Activated CD4-positive, alpha-beta T cell treated with anti-CD3 and anti-CD28 coated beads, Interleukin-2, amount 10 ng/mL, durations not matched to agents 24 days and 14 days (primary cell): ENCODE data around the gene XYLB. TPM values are rescaled to one million over a fixed set of nuclear protein-coding genes. Genes with fewer than 3 reads are reported as not detected.

Experiments used
- DNase-seq: peaks from one replicate; pipeline ENCODE4 v3.0.0; 2022
- H3K27ac Mint-ChIP-seq: one replicate; pipeline ENCODE4 v1.8.0; 2022; ENCODE audit warnings: mild to moderate bottlenecking, mixed read lengths
- H3K27me3 Mint-ChIP-seq: one replicate; pipeline ENCODE4 v1.8.0; 2022; ENCODE audit warnings: mixed read lengths
- H3K36me3 Mint-ChIP-seq: one replicate; pipeline ENCODE4 v1.8.0; 2022; ENCODE audit warnings: low read depth, mild to moderate bottlenecking, mixed read lengths
- H3K4me1 Mint-ChIP-seq: one replicate; pipeline ENCODE4 v1.8.0; 2021; ENCODE audit warnings: mixed read lengths
- H3K4me3 Mint-ChIP-seq: one replicate; pipeline ENCODE4 v1.8.0; 2022; ENCODE audit warnings: mild to moderate bottlenecking, moderate library complexity, mixed read lengths
- H3K9me3 Mint-ChIP-seq: one replicate; pipeline ENCODE4 v1.8.0; 2021; ENCODE audit warnings: mixed read lengths
- intact Hi-C: fragments of 100-400 bp; cut with micrococcal nuclease; formaldehyde crosslinking; loops from one replicate; pipeline ENCODE4 v1.15.1; 2023
- total RNA-seq: library from RNA; stranded (reverse); gene quantifications from 2 replicates; pipeline ENCODE4 v1.2.3, GENCODE V29; 2022

The XYLB gene
- total RNA-seq, 1 donor from 2014 or later, result 11.6 TPM

- H3K9me3 Mint-ChIP-seq, result no peaks in the 10 kb centered on the region
- DNase-seq, result no peak
- intact Hi-C loops, result no loop called here
- H3K4me1 Mint-ChIP-seq, result peaks cover 9% of the 10 kb centered on the region
- no peak overlapping the region for H3K4me3 Mint-ChIP-seq
- H3K27me3 Mint-ChIP-seq, result no peaks in the 10 kb centered on the region
- H3K27ac Mint-ChIP-seq, result no peak overlapping the region
- H3K36me3 Mint-ChIP-seq, result peaks cover 17% of the 10 kb centered on the region
These were observed 14.9 kb downstream of the XYLB start for GRCh38 chr3:38361496-38361895.

GRCh38 chr3:38362825-38363224, 16.2 kb downstream of the XYLB start:
- intact Hi-C loops, result no loop called here
- DNase-seq, result no peak
- H3K27me3 Mint-ChIP-seq, result no peaks in the 10 kb centered on the region
- peaks cover 9% of the 10 kb centered on the region for H3K4me1 Mint-ChIP-seq
- peaks cover 13% of the 10 kb centered on the region for H3K36me3 Mint-ChIP-seq
- no peaks in the 10 kb centered on the region for H3K9me3 Mint-ChIP-seq
- no peak overlapping the region for H3K27ac Mint-ChIP-seq
- H3K4me3 Mint-ChIP-seq, result no peak overlapping the region

- intact Hi-C loops, result no loop called here
- no peak for DNase-seq
- no peak overlapping the region for H3K27ac Mint-ChIP-seq
- H3K9me3 Mint-ChIP-seq, result peaks cover 4% of the 10 kb centered on the region
- peaks cover 21% of the 10 kb centered on the region for H3K36me3 Mint-ChIP-seq
- no peaks in the 10 kb centered on the region for H3K27me3 Mint-ChIP-seq
- no peak overlapping the region for H3K4me3 Mint-ChIP-seq
- H3K4me1 Mint-ChIP-seq, result peaks cover 9% of the 10 kb centered on the region
These were observed 18.3 kb downstream of the XYLB start for GRCh38 chr3:38364721-38365400.

- Mint-ChIP-seq H3K4me3 (no peak overlapping the region), H3K9me3 (peaks cover 4% of the 10 kb centered on the region), H3K4me1 (peaks cover 9% of the 10 kb centered on the region), H3K27me3 (no peaks in the 10 kb centered on the region), H3K27ac (no peak overlapping the region), H3K36me3 (peaks cover 23% of the 10 kb centered on the region)
- no peak for DNase-seq
- intact Hi-C loops, result no loop called here
These were observed 19.0 kb downstream of the XYLB start for GRCh38 chr3:38365469-38366062.

GRCh38 chr3:38366082-38366481, 19.5 kb downstream of the XYLB start:
- Mint-ChIP-seq H3K9me3 (peaks cover 4% of the 10 kb centered on the region), H3K27ac (no peak overlapping the region), H3K36me3 (peaks cover 26% of the 10 kb centered on the region), H3K4me3 (no peak overlapping the region), H3K27me3 (no peaks in the 10 kb centered on the region), H3K4me1 (peaks cover 10% of the 10 kb centered on the region)
- no peak for DNase-seq
- intact Hi-C loops, result no loop called here

- peaks cover 12% of the 10 kb centered on the region for H3K4me1 Mint-ChIP-seq
- H3K4me3 Mint-ChIP-seq, result no peak overlapping the region
- peaks cover 4% of the 10 kb centered on the region for H3K9me3 Mint-ChIP-seq
- no peak for DNase-seq
- no peak overlapping the region for H3K27ac Mint-ChIP-seq
- intact Hi-C loops, result no loop called here
- peaks cover 30% of the 10 kb centered on the region for H3K36me3 Mint-ChIP-seq
- H3K27me3 Mint-ChIP-seq, result peaks cover under 1% of the 10 kb centered on the region
These were observed 21.2 kb downstream of the XYLB start for GRCh38 chr3:38367779-38368178.

- Mint-ChIP-seq H3K36me3 (peaks cover 33% of the 10 kb centered on the region), H3K4me3 (no peak overlapping the region), H3K4me1 (peaks cover 17% of the 10 kb centered on the region), H3K9me3 (peaks cover 4% of the 10 kb centered on the region), H3K27ac (no peak overlapping the region), H3K27me3 (peaks cover 4% of the 10 kb centered on the region)
- intact Hi-C loops, result no loop called here
- no peak for DNase-seq
These were observed 21.7 kb downstream of the XYLB start for GRCh38 chr3:38368238-38368637.

GRCh38 chr3:38369186-38369585, 22.6 kb downstream of the XYLB start:
- Mint-ChIP-seq H3K36me3 (peaks cover 36% of the 10 kb centered on the region), H3K27me3 (peaks cover 4% of the 10 kb centered on the region), H3K9me3 (peaks cover 4% of the 10 kb centered on the region), H3K4me1 (peaks cover 21% of the 10 kb centered on the region), H3K4me3 (no peak overlapping the region), H3K27ac (no peak overlapping the region)
- no peak for DNase-seq
- intact Hi-C loops, result no loop called here

- no peak overlapping the region for H3K27ac Mint-ChIP-seq
- intact Hi-C loops, result no loop called here
- H3K4me3 Mint-ChIP-seq, result no peak overlapping the region
These were observed 23.6 kb downstream of the XYLB start for GRCh38 chr3:38370149-38370548.

GRCh38 chr3:38370861-38371260, 24.3 kb downstream of the XYLB start:
- Mint-ChIP-seq H3K4me3 (no peak overlapping the region), H3K27me3 (peaks cover 4% of the 10 kb centered on the region), H3K4me1 (peaks cover 23% of the 10 kb centered on the region), H3K27ac (no peak overlapping the region), H3K36me3 (peaks cover 37% of the 10 kb centered on the region), H3K9me3 (peaks cover 4% of the 10 kb centered on the region)
- intact Hi-C loops, result no loop called here
- no peak for DNase-seq

More at GRCh38 chr3:38370149-38370548, 23.6 kb downstream of the XYLB start:
- peaks cover 4% of the 10 kb centered on the region for H3K9me3 Mint-ChIP-seq
- H3K36me3 Mint-ChIP-seq, result peaks cover 35% of the 10 kb centered on the region
- peaks cover 23% of the 10 kb centered on the region for H3K4me1 Mint-ChIP-seq
- peaks cover 4% of the 10 kb centered on the region for H3K27me3 Mint-ChIP-seq
- DNase-seq, result no peak

GRCh38 chr3:38371541-38372213, 25.1 kb downstream of the XYLB start:
- H3K9me3 Mint-ChIP-seq, result peaks cover 4% of the 10 kb centered on the region
- no peak overlapping the region for H3K4me3 Mint-ChIP-seq
- H3K4me1 Mint-ChIP-seq, result peaks cover 23% of the 10 kb centered on the region
- peaks cover 37% of the 10 kb centered on the region for H3K36me3 Mint-ChIP-seq
- intact Hi-C loops, result no loop called here
- DNase-seq, result no peak
- peaks cover 4% of the 10 kb centered on the region for H3K27me3 Mint-ChIP-seq
- H3K27ac Mint-ChIP-seq, result no peak overlapping the region

GRCh38 chr3:38372214-38372601, 25.6 kb downstream of the XYLB start:
- Mint-ChIP-seq H3K9me3 (peaks cover 4% of the 10 kb centered on the region), H3K27me3 (peaks cover 4% of the 10 kb centered on the region)
- intact Hi-C loops, result no loop called here

GRCh38 chr3:38374221-38374620, 27.6 kb downstream of the XYLB start:
- intact Hi-C loops, result no loop called here
- H3K36me3 Mint-ChIP-seq, result peaks cover 48% of the 10 kb centered on the region

More at GRCh38 chr3:38372214-38372601, 25.6 kb downstream of the XYLB start:
- H3K36me3 Mint-ChIP-seq, result peaks cover 41% of the 10 kb centered on the region
- H3K27ac Mint-ChIP-seq, result no peak overlapping the region
- peaks cover 23% of the 10 kb centered on the region for H3K4me1 Mint-ChIP-seq
- DNase-seq, result no peak
- no peak overlapping the region for H3K4me3 Mint-ChIP-seq

GRCh38 chr3:38375072-38375471, 28.5 kb downstream of the XYLB start:
- H3K27me3 Mint-ChIP-seq, result peaks cover 4% of the 10 kb centered on the region
- intact Hi-C loops, result no loop called here
- H3K9me3 Mint-ChIP-seq, result no peaks in the 10 kb centered on the region
- H3K4me1 Mint-ChIP-seq, result peaks cover 23% of the 10 kb centered on the region
- no peak for DNase-seq
- H3K36me3 Mint-ChIP-seq, result peaks cover 49% of the 10 kb centered on the region
- H3K4me3 Mint-ChIP-seq, result no peak overlapping the region
- no peak overlapping the region for H3K27ac Mint-ChIP-seq

More at GRCh38 chr3:38374221-38374620, 27.6 kb downstream of the XYLB start:
- H3K9me3 Mint-ChIP-seq, result no peaks in the 10 kb centered on the region
- peak overlapping the region; percentile 66 for H3K4me3 Mint-ChIP-seq
- peaks cover 4% of the 10 kb centered on the region for H3K27me3 Mint-ChIP-seq
- peak; percentile 86 for DNase-seq
- peak overlapping the region; percentile 58 for H3K27ac Mint-ChIP-seq
- peaks cover 23% of the 10 kb centered on the region for H3K4me1 Mint-ChIP-seq
